ENCODE results near the gene FNBP1L. TPM values are rescaled to one million over a fixed set of nuclear protein-coding genes. Genes with fewer than 3 reads are reported as not detected.

The FNBP1L gene
- total RNA-seq, 4 donors from 2014 or later: 9.6 to 23.1 (median 15.5) TPM

DNA sequence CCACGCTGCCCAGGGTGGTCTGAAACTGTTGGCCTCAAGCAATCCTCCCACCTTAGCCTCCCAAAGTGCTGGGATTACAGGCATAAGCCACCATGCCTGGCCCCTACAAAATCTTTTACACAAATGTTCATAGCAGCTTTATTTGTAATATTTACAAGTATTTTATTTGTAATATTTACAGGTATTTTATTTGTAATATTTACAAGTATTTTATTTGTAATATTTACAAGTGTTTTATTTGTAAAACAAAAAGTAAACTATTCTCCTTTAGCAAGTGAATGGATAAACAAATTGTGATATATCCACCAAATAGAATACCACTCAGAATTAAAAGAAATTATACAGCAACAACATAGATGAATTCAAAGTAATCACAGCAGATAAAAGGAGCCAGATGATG lies 11.4 kb upstream of the FNBP1L start:
- 72% methylated on average over 1 of the region's 1 CpG for WGBS

DNA sequence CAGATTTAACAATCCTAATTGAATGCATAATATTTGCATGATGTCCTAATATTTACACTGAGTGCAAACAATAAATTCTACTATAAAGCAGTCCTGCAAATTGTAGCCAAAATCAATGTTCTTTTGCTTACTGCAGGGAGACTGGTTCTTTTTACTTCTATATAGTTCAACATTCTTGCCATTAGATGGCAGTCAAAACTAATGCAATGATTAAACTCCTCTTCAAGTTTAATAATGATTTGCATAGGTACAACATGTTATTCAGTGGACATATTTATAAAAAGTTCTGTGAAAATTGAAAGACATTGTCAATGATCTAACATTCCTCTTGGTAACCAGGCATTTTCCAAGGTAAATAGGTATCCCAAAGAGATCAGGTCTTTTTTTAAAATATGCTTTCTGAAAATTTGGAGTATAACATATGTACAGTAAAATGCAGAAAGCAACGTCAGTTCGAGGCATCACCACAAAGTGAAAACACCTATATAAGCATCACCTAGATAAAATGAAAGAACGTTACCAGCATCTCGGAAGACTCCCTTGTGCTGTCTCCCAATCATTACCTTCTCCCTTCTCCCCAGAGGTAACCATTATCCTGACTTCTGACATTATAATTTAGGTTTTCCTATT lies 9.8 kb upstream of the FNBP1L start:
- Histone ChIP-seq H3K9me3 (no peaks in the 10 kb centered on the region), H3K27me3 (peaks cover 0 to 9% (median 0%) of the 10 kb centered on the region in 4 donors), H3K36me3 (no peaks in the 10 kb centered on the region), H3K4me1 (no peaks in the 10 kb centered on the region), H3K27ac (replicated peaks in 1 of 4) (no peak overlapping the region), H3K4me3 (no peak overlapping the region)
- DNase-seq (ENCODE audit: extremely low spot score): no peak
- intact Hi-C loops (cut with DNase I): loop anchor here (2.0 to 10.0 kb wide), 3 partner anchors 133 to 414 kb away; no protein-coding TSS in a partner anchor
- TF ChIP-seq, protein P1, sequence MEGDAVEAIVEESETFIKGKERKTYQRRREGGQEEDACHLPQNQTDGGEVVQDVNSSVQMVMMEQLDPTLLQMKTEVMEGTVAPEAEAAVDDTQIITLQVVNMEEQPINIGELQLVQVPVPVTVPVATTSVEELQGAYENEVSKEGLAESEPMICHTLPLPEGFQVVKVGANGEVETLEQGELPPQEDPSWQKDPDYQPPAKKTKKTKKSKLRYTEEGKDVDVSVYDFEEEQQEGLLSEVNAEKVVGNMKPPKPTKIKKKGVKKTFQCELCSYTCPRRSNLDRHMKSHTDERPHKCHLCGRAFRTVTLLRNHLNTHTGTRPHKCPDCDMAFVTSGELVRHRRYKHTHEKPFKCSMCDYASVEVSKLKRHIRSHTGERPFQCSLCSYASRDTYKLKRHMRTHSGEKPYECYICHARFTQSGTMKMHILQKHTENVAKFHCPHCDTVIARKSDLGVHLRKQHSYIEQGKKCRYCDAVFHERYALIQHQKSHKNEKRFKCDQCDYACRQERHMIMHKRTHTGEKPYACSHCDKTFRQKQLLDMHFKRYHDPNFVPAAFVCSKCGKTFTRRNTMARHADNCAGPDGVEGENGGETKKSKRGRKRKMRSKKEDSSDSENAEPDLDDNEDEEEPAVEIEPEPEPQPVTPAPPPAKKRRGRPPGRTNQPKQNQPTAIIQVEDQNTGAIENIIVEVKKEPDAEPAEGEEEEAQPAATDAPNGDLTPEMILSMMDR (IDR thresholded peaks at IDR 0.05): peak; percentile 68 to 69 (median 69)
- no peak for TF ChIP-seq POLR2A (IDR thresholded peaks at IDR 0.05; ENCODE audit: low read depth)
- 60% methylated on average over 4 of the region's 4 CpGs for WGBS

More for the DNA sequence above, 11.4 kb upstream of the FNBP1L start:
- intact Hi-C loops (cut with DNase I): loop anchor here (5.0 to 10.0 kb wide), 2 partner anchors 132 to 416 kb away; no protein-coding TSS in a partner anchor
- no peak for DNase-seq (ENCODE audit: extremely low spot score)
- TF ChIP-seq POLR2AphosphoS5 (IDR thresholded peaks at IDR 0.05) (no peak), EP300 (IDR thresholded peaks at IDR 0.05) (no peak), POLR2A (IDR thresholded peaks at IDR 0.05; ENCODE audit: low read depth) (no peak)
- TF ChIP-seq, protein P1 (IDR thresholded peaks at IDR 0.05): no peak
- Histone ChIP-seq H3K4me3 (no peak overlapping the region), H3K4me1 (no peaks in the 10 kb centered on the region), H3K36me3 (no peaks in the 10 kb centered on the region), H3K9me3 (no peaks in the 10 kb centered on the region), H3K27me3 (peaks cover 0 to 9% (median 0%) of the 10 kb centered on the region in 4 donors), H3K27ac (replicated peaks in 1 of 4) (no peak overlapping the region)

DNA sequence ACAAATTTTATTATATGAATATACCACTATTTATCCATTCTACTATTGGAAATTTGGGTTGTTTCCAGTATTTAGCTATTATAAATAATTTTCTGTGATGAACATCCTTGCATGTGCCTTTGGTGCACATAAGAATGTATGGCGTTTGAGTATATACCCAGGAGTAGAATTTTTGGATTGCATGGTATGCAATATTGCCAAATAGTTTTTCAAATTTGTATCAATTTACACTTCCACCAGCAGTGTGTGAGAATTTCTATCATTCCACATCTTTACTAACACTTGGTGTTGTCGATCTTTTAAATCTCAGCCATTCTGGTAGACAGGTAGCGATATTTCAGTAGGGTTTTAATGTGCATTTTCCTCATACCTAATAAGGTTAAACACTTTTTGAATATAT lies 9.2 kb upstream of the FNBP1L start:
- WGBS: 87% methylated on average over 3 of the region's 3 CpGs
- Histone ChIP-seq H3K4me1 (no peaks in the 10 kb centered on the region), H3K27me3 (peaks cover 0 to 6% (median 0%) of the 10 kb centered on the region in 4 donors), H3K4me3 (no peak overlapping the region), H3K36me3 (no peaks in the 10 kb centered on the region), H3K9me3 (no peaks in the 10 kb centered on the region), H3K27ac (replicated peaks in 1 of 4) (no peak overlapping the region)
- no peak for DNase-seq (ENCODE audit: extremely low spot score)
- no peak for TF ChIP-seq POLR2A (IDR thresholded peaks at IDR 0.05; ENCODE audit: low read depth)
- TF ChIP-seq POLR2AphosphoS5 (IDR thresholded peaks at IDR 0.05): no peak
- TF ChIP-seq, protein P1 (IDR thresholded peaks at IDR 0.05): no peak
- TF ChIP-seq EP300 (IDR thresholded peaks at IDR 0.05): no peak
- intact Hi-C loops (cut with DNase I): loop anchor here (2.0 to 10.0 kb wide), 3 partner anchors 134 to 414 kb away; no protein-coding TSS in a partner anchor

DNA sequence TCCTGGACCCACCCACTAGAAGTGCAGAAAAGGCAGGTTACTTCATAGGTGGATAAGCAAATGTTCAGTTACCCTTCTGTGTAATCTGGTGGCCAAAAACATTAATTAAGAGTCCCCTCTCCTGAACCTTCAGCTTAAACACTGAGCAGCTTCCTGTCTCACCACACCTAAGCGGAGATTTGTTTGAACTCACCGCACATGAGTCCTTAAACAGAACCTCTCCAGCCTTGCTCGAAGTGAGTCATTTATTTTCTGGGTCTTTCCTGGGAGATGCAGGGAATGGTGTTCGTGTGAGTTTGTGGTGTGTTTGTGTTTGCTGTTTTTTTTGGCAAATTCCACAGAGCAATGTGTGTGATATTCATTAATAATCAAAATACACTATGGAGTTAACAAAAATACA lies 7.6 kb upstream of the FNBP1L start:
- WGBS: 81% methylated on average over 4 of the region's 4 CpGs
- DNase-seq (ENCODE audit: extremely low spot score): no peak
- TF ChIP-seq, protein P1 (IDR thresholded peaks at IDR 0.05): no peak
- TF ChIP-seq POLR2A (IDR thresholded peaks at IDR 0.05; ENCODE audit: low read depth) (no peak), EP300 (IDR thresholded peaks at IDR 0.05) (no peak), POLR2AphosphoS5 (IDR thresholded peaks at IDR 0.05) (no peak)
- no peaks in the 10 kb centered on the region for H3K27me3 ChIP-seq
- intact Hi-C loops (cut with DNase I): loop anchor here (5.0 kb wide), 1 partner anchor 187 kb away; no protein-coding TSS in a partner anchor
- no peaks in the 10 kb centered on the region for H3K9me3 ChIP-seq
- no peak overlapping the region for H3K27ac ChIP-seq (replicated peaks in 1 of 4)
- no peak overlapping the region for H3K4me3 ChIP-seq
- no peaks in the 10 kb centered on the region for H3K36me3 ChIP-seq
- no peaks in the 10 kb centered on the region for H3K4me1 ChIP-seq
